ENCODE results near the gene MASP1.
"Not testable (repeated sequence)": the region's sequence is repeated elsewhere in the genome, so short reads cannot be mapped to it uniquely, and the experiment has no call there.

Gene MASP1

GRCh38 chr3:187222801-187223200, 68.7 kb downstream of the MASP1 start:
- no peak for DNase-seq

DNA sequence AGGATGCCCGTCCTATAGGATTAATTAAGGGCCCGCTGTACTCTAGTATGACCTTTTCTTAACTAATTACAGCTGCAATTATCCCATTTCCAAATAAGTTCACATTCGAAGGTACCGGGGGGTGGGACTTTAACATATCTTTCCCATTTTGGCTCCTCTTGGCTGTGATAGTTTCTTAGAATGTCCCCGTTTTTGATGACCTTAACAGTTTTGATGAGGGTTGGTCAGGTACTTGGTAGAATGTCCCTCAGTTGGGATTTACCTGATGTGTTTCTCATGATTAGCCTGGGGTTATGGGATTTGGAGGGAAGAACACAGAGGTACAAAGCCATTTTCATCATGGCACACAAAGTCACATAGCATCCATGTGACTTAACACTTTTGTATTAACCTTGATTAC, 76.1 kb downstream of the MASP1 start:
- no peak for DNase-seq

DNA sequence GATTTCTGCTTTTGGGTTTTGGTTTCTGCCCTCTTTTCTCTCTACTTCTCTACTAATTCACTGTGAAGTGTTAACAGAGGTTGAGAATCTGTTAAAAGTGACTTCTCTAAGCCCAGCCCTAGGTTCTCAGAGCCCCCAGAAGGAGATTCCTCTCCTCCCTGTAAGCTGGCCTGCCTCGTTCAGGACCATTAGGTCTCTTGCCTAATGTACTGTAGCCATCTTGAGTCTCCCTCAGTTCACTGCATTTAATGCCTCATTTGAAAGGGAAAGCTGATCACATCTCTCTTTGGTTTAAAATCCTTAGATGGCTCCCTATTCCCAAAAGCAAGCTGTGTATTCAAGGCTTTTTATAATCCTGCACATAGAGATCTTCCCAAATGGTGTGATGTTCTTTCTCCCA, 77.9 kb downstream of the MASP1 start:
- DNase-seq, result no peak

DNA sequence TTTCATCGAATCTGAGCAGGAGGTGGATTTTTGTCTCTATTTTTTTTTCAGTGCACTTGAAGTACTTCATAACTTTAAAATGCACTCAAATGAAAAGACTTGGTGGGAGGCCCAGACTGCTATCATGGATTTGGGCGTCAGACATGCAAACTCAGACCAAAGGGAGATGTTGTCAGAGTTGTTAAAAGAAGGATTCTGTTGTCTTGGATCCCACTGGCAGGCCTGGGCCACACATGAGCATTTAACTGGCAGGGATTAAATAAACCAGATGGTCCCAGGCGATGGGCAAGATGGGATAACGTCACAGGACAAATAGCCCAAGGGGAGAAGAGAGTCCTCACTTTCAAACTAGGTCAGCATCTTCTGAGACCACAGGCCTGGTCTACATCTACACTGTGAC, 78.8 kb downstream of the MASP1 start:
- DNase-seq, result no peak

DNA sequence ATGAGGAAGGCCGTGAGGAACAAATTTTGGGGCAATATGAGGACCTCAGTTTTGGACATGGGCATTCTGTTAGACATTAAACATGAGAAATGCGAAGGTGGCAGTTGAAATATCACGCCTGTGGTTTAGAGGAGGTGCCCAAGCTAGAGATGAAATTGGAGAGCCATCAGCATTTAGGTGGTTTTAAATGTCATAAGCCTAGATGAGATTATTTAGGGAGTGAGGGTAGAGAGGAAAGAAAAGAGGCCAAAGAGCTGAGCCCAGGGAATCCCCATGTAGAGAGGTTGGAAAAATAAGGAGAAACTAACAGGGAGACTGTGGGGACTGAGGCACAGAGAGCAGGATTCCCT, 79.4 kb downstream of the MASP1 start:
- DNase-seq, result no peak

GRCh38 chr3:187211532-187212195, 79.9 kb downstream of the MASP1 start:
- no peak for DNase-seq

DNA sequence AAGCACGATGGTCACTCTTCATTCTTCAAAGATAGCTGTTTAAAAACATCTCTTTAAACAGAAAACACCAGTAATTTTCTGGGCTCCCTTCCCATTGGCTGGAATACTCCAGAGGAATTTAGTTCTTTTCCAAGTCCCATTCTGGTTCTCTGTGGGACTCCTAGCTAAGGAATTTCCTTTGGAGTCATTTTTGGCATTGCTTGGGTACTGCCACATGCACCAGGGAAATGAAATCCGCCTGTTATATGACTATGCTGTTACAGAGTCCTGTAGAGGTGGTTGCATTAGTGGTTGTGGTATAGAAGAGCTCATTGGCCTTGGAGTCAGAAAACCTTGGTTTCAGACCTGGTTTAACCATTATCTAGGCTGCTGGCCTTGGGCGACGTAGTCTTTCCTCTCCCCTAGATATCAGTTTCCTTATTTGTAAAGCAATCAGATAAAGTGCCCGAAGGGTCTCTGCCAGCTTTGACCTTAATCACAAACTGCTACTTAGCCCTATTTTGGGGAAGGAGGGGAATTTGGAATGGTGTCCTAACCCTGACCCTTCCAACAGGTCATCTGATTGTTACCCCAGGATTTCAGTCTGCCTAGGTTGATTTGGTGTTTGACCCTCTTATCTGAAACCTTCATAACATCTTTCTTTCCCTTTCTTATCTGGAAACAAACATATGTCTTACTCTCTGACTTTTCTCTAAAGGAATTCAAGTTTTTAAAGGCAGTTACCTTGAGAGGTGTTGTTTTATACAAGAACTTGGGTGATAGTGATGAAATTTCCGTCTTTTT, 80.8 kb downstream of the MASP1 start:
- DNase-seq, result no peak

DNA sequence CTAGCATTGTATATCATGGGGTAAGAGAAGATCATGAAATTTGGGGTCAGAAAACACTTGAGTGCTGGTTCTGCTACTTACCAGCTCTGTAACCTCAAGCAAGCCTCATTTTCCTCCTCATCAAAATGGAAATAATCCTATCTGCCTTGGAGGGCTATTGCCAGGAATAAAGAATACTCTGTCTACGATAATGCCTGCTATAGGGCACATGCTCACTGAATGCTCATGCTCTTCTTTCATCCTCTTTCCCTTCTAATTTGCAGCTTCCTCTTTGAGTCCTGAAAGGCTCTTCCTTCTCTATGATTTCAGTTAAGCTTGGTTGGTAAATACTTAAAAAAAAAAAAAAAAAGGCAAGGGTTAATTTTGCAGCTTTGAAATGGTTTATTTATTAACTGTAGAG, 81.4 kb downstream of the MASP1 start:
- DNase-seq, result no peak

DNA sequence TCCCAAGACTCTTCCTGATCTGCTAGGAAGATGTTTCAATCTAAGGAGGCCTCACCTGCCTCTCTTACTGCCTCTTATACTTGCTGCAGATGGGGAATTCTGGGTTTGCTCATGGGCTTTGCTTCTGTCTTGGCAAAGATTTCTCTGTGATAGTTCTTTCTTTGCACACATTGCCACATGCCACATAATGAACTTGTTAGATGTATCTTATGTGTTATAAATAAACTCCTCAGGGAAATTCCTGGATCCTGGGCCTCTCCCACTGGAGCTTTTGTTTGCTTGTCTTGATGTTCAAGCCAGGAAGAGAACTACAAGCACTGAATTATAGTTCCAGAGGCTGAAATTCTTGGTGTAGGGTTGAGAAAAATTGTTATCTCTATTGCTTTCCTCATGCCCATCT, 82.0 kb downstream of the MASP1 start:
- no peak for DNase-seq

GRCh38 chr3:187208159-187208558, 83.4 kb downstream of the MASP1 start:
- no peak for DNase-seq

DNA sequence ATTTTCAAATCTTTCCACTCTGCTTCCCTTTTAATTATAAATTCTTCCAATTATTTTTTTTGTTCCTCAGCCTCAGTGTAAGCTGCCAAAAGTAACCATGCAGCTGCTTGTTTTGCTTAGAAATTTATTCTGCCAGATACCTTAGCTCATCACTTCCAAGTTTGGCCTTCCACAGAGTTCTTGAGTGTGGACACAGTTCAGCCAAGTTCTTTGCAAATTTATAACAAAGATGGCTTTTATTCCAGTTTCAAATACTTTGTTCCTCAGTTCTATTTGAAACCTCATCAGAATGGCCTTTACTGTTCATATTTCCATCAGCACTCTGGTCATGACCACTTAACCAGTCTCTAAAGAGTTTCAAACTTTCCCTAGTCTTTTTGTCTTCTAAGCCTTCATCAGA, 83.9 kb downstream of the MASP1 start:
- DNase-seq, result no peak

DNA sequence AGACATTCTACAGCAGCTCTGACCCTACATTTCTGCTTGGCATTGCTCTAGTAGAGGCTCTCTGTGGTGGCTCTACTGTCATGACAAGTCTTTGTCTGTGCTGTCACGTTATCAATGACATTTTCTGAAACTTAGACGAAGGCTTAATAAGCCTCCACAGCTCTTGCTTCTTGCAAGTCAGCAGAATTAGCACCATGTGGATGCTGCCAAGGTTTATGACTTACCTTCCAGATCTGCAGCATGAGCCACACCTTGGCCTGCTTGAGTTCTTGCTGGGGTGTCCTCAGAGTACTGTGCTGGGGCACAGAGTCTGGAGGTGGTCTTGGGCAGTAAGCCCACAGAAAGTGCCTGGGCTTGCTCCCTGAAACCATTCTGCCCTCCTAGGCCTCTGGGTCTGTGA, 84.5 kb downstream of the MASP1 start:
- no peak for DNase-seq

GRCh38 chr3:187205683-187206082, 85.9 kb downstream of the MASP1 start:
- DNase-seq, result no peak

- not testable (repeated sequence) for DNase-seq
These were observed 92.0 kb downstream of the MASP1 start for GRCh38 chr3:187199463-187200050.

DNA sequence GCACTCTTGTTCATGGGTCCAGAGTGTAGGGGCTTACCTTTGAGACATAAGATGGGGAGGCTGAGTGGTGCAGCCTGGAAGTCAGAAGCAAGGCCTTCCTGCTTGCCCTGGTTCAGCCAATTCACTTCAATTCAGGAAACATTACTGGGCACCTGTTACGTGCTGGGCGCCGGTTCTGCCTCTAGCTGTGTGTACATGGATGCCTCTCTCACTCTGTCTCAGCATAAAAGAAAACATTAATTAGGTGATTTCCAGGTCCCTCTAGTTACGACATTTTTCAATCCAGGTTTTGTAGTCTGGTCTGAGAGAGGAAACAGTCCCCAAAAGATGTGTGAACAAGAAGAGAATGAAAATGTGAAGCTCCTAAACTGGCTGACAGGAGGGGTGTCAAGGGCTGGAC, 93.0 kb downstream of the MASP1 start:
- DNase-seq, result no peak

- no peak for DNase-seq
These were observed 94.2 kb downstream of the MASP1 start, which contains the start of gene RTP1 for GRCh38 chr3:187197335-187197649. RTP1 (plus strand) TSS chr3:187197486; CDS start chr3:187197516, 30 bp downstream.

- DNase-seq, result no peak
These were observed 94.8 kb downstream of the MASP1 start for GRCh38 chr3:187196573-187197334.

DNA sequence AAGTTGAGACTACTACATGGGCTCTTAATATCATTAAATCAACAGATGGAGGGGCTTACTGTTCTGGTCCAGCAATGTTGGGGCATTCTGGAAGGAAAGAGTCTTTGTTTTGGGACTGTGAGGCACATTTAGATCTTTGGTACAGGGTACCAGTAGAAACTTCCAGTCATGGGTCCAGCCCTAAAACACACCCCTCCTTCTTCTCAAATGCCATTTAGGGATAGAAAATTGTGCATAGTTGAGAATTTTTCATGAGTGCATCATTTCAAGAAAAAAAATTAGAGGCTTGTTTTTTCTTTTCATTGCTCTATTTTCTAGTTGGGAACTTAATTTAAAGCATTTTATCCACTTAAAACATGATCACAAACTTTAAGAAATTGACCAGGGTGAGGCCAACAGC, 98.4 kb downstream of the MASP1 start:
- DNase-seq, result no peak

- no peak for DNase-seq
These were observed 100.3 kb downstream of the MASP1 start for GRCh38 chr3:187191271-187191670.

GRCh38 chr3:187188931-187189330, 102.6 kb downstream of the MASP1 start:
- DNase-seq, result no peak

GRCh38 chr3:187186801-187187421, 104.6 kb downstream of the MASP1 start:
- no peak for DNase-seq

DNA sequence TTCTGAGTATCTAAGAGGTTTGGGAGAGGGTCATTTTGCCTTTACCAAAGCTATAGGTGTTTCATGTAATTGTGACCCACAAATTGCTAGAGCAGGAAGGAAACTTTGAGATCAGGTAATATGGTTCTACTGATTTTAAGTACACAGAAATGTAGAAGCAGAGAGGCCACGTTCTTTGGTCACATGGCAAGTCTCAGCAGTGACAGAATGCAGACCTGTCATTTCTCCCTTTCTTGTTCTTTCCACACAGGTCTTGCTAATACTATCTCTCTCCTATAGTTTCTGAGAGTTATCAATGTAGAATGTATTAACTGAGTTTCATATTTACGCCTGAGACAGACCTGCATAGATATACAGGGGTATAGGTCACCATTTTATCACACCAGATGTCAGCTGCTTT, 105.2 kb downstream of the MASP1 start:
- no peak for DNase-seq

DNA sequence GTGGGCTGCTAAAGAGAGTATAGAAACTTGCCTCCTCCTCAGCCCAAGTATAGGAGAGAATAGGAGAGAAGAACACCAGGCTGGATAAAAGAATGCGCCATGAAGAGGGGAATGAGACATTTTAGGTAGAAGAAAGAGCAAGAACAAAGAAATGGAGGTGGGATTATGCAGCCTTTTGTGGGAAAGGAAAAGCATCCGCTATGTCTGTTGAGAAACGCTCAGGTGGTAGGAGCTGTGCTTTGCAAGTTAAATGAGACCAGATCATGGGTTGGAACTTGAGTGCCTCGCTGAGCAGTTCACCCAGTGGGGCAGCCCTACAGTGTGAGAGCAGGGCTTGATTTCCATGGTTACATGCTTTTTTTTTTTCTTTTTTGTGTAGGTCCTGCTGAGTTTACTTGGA, 105.8 kb downstream of the MASP1 start:
- DNase-seq, result no peak

Measured in central memory CD4-positive, alpha-beta T cell (primary cell).